Pons (tissue), 1 donor: ENCODE data around the gene SNW1.
A peak's percentile ranks its signal among the peaks of the same experiment; 100 is the strongest.
"Not testable (repeated sequence)": the region's sequence is repeated elsewhere in the genome, so short reads cannot be mapped to it uniquely, and the experiment has no call there.

Source experiments
- DNase-seq: peaks from one replicate; pipeline ENCODE4 v3.0.0-alpha.2; 2016; ENCODE audit warnings: low spot score

The SNW1 gene

DNA sequence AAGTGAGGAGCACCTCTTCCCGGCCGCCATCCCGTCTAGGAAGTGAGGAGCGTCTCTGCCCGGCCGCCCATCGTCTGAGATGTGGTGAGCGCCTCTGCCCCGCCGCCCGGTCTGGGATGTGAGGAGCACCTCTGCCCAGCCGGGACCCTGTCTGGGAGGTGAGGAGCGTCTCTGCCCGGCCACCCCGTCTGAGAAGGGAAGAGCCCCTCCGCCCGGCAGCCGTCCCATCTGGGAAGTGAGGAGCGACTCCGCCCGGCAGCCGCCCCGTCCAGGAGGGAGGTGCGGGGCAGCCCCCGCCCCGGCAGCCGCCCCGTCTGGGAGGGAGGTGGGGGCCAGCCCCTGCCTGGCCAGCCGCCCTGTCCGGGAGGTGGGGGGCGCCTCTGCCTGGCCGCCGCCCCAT is 13.5 kb downstream of the SNW1 start:
- not testable (repeated sequence) for DNase-seq

DNA sequence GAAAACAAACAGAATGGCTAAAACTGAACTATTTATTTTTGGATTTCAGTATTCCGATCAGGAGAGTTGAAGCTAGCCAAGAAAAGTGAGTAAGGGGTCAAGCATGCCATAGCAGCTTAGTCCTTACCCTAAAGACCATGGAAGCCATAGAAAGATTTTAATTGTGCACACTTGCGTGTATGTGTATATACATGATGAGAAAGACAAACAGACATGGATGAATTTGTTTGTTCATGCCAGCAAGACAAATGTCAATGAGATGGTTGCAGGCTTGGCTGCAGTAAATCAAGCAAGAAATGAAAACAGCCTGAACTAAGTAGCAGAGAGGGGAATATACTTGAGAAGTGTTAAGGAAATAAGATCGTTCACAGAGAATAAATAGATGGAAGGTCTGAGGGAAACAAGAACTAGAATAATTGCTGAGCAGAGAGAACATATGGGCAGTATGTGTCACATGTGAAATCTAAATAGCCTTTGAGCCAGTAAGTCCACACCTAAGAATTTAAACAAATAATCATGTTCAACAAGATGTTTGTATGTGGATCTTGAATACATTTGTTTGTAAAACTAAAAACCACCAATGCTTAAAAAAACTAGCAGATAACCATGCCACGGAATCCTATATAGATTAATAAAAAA is 14.8 kb downstream of the SNW1 start:
- DNase-seq: no peak

DNA sequence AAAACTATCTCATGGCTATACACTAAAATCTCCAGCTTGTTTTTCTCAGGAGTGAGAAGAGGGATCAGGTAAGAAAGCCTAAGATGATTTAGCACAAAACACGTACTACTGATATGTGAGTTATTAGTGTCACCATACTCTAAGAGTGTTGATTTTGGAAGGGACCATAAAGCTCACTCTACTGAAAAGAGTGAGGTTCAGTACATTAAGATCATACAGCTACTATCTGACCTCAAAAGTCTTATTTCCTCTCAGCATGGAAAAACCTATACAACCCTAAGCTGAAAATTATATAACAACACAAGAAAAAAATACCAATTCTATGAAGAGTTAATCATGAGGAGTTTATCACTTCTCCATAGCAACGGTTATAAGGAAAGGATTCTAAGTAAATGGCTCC is 19.5 kb downstream of the SNW1 start:
- DNase-seq: no peak

DNA sequence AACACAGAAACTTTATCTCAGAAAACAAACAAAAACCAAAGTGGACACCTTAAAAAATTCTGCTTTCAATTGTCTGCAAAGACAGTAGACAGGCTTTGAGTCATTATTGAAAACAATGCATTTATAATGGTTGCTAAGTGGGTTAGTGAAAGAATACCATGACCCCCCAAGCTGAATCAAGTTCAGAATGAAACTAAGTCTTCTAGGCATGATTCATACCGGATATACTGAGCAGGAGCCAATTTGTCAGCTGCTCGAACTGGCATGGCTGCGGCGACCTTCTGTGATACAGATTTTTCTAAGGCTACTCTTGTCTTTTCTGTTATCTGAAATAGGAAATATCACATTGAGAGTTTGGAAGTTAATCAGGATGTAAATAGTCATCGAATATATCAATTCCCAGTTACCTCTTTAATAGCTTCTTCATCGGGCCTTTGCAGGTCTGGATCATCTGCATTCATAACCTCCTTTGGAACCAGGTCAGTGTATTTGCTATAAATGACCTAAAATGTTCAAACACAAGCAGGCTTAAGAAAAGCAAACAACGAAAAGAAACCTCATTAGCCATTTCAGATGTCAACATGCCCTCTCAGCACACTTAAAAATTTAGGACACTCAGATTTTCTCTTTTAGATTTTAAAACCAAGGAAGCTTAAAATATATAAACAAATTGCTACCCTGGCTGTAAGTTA is 22.3 kb downstream of the SNW1 start:
- no peak for DNase-seq

DNA sequence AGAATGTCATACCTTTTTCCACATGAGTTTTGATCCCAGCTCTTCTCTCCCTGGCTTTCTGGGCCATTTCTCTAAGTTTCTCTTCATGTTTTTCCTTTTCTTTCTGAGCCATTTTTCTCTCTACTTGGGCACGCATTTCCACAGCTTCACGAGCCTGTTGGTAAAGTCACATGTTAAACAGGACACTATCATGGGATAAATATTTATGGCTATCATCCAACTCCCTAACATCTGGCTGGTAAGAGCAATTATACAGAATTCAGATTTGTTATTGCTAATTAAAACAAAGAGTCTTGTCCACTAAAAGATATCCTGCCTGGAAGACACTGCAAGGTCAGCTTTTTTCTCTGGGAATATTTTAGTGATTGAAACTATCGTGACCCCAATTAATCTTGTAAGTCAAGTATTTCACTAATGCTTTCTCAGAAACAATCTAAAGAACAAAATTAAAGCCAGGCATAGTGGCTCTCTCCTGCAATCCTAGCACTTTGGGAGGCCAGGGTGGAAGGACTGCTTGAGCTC is 29.9 kb downstream of the SNW1 start:
- no peak for DNase-seq

DNA sequence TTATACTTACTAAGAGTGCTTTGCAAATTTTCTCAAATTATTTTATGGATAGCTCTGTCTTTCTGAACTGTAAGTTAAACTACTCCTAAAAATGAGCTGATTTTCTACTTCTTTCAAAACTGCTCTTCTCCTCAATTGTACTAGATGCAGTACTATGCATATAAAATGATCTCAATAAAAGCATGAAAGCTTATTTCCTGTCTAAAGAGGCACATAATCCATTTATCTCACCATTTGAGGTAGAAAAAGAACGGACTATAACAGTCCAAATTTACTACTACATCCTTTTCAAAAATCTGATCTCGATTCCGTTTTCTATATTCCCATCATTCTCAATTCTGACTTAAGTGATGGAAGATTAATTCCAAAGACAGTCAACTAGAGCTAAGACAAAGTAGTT is 38.7 kb downstream of the SNW1 start:
- no peak for DNase-seq

DNA sequence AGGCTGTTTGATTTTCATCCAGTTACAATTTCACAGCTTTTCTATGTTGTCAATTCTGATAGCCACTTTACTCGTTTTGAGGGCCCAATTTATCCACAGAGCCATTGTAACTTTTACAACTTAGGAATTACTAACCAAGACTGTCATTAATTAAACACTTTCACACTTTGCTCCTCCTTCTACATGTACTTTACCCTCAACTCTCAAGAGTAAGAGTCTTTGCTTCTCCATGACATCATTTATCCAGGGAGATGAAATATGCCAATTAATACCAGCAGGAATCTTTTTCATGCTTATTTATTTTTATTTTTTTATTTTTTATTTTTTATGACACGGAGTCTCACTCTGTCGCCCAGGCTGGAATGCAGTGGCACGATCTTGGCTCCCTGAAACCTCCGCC is 39.5 kb downstream of the SNW1 start:
- DNase-seq: no peak

DNA sequence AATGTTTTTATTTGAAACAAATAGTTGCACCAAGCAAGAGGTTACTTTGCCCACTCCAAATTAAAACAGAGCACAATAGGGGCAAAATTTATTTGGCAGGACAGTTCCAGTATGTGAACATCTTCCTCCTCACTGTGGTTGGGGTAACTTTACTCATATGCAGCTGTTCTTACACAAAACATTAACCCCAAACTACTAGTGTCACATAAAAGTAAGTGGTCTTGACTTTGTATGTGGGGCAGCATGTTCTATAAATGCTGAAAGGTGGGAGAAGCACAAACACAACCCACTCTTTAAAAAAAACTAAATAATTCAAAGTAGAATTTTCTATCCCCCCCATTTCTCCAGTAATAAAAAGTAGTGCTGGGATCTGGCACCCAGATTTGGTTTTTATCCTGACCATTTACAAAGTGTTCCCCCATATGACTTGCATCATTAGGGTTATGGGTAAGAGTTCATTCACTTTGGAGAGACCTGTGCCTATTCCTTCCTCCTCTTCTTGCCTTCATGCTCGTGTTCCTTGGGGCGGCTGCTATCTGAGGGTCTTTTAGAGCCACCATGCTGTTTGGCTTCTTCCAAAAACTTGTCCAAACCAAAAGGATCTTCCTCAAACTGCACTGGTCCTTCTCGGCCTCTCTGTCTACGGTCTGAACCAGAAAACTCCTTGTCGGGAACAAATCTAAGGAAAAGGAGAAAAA is 43.2 kb downstream of the SNW1 start:
- no peak for DNase-seq

DNA sequence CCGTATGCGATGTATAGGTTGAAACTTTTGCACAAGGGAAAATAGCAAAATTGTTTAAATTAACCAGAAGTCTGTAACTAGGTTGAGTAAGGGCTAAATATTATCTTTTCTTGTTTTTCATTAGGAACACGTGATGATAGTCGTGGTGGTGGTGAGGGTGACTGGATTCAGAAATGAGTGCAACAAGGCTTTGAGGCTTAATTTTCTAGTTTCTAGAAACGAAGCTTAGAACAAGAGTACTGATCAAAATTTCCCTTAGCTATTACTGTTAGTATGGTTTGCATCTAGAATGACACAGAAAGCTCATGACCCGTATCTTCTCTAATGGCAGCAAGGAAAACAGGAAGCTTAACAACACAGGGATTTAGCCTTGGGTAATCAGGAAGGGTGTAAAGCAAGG is 46.0 kb downstream of the SNW1 start:
- DNase-seq: no peak

DNA sequence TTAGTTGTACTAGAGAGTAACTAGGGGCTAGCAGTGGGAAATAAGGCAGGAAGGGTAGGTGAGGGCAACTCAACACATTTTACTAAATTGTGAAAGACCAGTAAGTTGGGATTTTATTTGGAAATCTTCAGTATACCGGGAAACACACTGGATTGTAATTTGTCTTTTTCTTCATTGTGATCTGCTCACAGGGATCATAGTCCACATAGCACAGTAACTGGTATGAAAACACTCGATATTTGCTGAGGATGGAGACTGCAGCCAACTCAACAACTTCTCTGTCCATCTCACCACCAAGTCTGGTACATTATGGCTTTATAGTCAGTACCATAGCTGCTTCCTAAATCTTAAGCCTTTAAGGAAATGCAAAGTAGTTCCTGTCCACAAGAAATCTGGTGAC is 50.6 kb downstream of the SNW1 start:
- no peak for DNase-seq

DNA sequence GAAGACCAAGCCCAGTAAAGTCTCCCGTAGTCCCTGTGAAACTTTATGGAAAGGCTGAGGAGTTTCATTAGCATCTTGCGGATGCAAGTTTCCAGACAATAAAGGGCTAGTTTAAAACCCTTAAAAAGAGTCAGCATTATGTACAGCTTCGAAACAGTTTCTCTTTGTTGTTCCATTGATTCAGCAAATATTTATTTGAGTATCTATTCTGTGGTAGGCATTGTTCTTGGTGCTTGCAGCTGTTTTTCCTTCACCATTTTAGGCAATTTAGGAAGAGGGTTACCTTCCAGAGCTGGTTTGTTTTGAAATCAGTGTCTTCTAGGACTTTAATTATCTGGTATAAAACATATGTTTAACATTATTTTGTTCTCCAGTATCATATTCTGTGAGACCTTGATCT is 51.5 kb downstream of the SNW1 start:
- peak; percentile 90 for DNase-seq

DNA sequence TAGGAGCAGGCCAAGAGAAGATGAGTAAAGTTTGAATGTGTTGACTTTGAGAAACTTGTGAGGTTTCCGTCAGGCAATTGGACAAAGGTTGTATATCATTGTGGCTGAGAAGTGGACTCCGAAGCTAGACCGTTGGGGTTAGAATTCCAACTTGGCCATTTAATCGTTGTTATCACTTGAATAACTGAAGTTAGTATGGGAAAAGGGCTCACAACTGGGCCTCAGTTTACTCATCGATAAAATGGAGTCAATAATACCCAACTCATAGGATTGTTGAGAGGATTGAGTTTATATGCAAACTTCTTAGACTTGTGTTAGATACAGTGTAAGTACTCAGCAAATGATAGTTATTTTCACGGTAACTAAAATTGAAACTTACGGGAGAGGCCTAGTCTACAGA is 52.2 kb downstream of the SNW1 start:
- DNase-seq: peak; percentile 16

DNA sequence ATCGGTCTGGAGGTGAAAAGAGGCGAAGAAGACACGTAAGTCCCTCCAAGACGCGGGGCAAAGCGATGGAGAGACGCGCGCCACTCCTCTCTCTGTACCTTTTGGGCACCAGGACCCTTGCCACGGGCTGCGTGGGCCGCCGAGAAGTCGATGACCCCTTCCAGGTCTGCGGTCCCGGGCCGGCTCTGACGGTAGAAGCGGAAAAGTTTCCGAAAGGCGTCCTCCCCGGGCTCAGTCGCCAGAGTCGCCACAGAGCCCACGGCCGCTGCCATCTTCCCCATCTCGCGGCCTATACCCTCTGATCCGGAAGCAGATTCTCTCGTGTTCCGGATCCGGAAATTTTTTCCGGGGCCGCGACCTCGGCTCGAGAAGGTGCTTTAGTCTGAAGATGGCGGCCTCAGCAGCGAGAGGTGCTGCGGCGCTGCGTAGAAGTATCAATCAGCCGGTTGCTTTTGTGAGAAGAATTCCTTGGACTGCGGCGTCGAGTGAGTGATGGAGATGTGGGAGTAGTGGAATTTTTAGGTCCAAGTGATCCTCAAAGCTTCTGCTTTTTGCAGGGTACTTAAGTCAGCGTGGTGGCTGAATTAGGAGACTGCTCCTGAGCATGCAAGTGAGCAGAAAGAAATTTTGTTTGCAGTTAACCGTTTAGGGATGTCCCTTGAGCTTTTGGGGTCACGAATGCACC is 53.1 kb downstream of the SNW1 start, which contains the start of the genes ALKBH1 and SLIRP:
Gene ALKBH1, minus strand, starts transcription at position 300 of the 685 bp plus-strand sequence. Its CDS starts 19 bp downstream, at position 281.
Gene SLIRP, plus strand, starts transcription at position 380 of the 685 bp plus-strand sequence. Its CDS starts 9 bp downstream, at position 389.
- DNase-seq: peak; percentile 91

DNA sequence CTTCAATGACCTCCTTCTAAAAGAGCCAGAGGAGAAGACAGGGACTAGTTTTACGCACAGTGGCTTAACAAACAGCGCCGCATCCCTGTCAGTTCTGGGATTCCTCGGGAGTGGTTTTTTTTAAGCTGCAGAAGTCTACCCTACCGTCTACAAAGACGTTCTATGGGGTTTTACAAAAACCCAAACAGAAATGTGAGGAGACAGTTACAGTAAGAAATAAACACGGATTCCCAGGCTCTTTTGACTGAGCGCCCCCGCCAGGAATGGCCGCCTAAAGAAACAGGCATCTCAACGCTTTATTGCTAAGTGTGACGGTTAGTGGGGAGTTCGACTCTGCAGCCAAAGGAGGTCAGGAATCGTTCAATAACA is 53.6 kb downstream of the SNW1 start:
- peak; percentile 56 for DNase-seq

DNA sequence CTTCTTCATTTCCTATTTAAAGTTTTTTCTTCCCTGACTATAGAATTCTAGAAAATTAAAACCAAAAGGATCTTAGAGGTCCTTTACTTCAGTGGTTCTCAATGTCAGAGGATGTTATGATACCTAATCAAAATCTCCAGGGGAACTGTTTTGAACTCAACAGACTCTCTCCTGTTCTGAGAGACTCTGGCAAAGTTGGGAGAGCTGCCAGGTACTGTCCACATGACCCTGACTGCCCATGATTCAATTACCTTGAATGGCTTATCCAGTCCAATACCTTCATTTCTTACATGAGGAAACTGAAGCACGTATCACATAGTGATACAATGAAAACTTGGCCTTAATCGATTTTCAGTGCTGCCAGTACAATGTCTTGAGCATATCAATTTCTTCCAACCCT is 69.7 kb downstream of the SNW1 start:
- no peak for DNase-seq

DNA sequence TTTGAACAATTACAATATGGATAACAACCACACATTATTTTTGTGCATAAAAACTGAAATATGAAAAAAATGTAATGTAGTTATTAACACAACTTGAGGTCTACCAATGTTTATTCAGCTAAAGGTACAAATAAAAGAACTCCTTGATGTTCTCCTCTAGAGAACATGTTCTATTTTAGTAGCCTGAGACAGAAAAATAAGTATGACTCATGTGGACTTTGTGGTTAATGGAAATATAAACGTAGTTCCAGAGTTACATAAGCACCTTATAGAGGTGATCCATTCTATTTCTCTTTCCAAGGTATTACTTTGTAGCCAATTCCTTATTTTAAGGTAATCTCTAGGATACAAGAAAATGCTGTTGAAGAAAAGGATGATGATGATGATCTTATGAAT is 78.8 kb downstream of the SNW1 start:
- DNase-seq: no peak

DNA sequence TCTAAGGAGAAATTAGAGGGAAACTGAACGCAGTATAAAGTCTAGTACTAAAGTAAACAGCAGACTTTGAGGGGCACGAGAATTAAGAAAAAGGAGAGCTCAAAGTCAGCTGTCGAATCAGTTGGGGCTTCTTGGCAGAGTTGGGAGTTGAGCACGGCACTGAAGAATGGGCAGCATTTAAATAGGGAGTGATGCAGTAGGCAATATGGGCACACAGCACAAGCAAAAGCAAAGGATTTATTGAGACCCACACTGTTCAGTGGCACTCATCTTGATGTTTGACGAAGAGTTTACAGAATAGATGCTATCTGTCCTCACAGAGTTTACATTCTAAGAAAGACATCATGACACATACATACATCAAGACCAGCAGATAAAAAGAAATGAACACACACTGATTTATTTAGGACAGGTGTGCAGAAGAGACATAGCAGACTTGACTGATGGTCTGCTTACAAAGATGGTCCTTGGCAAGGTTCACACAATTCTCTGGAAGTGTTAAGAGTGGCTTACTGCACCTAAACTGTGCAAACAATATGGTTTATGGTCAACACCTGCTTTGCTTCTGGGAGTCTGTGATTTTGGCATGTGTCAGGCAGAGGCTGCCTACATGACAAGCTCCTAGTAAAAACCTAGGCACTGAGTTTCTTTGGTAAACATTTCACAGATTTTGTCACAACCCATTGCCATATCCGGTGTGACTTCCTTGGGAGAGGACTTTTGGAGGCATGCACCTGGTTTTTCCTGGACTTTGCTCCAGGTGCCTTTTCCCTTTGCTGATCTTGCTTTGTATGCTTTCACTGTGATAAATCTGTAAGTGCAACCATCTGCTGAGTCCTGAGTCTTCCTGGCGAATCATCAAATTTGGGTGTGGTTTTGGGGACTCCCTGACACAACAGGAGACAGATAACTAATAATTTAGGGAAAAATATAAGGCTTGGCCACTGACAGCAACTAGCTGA is 79.5 kb downstream of the SNW1 start:
- DNase-seq: no peak

DNA sequence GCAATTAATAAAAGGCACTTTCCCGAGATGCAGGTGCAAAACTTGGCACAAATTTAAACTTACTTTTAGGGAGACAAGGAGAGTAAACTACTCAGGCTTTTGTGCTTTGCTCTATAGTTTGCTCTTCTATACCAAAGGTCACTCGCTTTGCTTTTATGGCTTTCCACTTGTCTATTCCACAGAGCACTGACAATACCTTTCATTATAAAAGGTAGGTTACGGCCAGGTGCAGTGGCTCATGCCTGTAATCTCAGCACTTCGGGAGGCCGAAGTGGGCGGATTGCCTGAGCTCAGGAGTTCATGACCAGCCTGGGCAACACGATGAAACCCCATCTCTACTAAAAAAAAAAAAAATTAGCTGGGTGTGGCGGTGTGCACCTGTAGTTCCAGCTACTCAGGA is 86.0 kb downstream of the SNW1 start:
- DNase-seq: no peak

DNA sequence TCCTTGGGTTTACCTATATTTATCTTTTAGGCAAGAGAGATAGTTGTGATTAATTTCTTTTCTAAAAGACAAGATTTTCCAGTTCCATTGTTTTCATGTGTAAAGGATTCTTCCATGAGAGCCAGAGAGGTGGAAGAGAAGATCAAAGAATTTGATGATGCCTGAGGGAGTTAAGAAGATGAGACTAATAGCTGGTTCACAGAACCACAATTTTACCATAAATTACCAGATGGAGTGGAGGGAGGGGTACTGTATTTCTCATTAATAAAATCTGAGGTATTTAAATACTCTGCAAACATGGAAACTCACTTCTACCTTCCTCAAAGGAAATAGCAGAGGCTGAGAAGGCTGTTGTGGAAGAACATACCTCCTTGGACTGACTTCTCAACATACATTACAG is 87.8 kb downstream of the SNW1 start:
- no peak for DNase-seq
